ENCODE results near the gene GALNT14.

The GALNT14 gene

GRCh38 chr2:31011587-31011986, 126.7 kb downstream of the GALNT14 start:
- DNase-seq (ENCODE audit: low read depth in 3 of 3) = no peak

- DNase-seq (ENCODE audit: low read depth in 3 of 3) = no peak
These were observed 129.6 kb downstream of the GALNT14 start for GRCh38 chr2:31008561-31009114.

GRCh38 chr2:31004257-31004656, 134.0 kb downstream of the GALNT14 start:
- no peak for DNase-seq (ENCODE audit: low read depth in 3 of 3)

DNA sequence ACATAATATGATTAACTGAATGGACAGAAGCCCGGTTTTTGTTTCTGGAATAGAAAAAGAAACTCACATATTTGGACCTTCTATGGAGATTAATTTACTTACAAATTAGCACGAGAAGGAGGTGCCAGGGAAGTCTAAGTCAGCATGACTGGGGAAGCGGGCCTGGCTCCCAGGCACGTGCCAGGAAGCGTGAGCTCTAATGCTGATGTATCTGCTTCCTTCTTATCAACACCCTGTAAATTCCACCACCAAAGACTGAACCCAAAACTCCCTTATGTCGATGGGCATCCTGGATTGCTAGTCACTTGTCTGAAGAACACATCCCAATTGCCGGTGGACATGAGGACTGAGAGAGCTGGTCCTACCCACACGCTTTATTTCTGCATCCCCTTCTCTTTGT, 134.5 kb downstream of the GALNT14 start:
- DNase-seq (ENCODE audit: low read depth in 3 of 3) = no peak

- DNase-seq (ENCODE audit: low read depth in 3 of 3) = no peak
These were observed 135.6 kb downstream of the GALNT14 start for GRCh38 chr2:31002537-31003150.

GRCh38 chr2:31000970-31001369, 137.3 kb downstream of the GALNT14 start:
- no peak for DNase-seq (ENCODE audit: low read depth in 3 of 3)

DNA sequence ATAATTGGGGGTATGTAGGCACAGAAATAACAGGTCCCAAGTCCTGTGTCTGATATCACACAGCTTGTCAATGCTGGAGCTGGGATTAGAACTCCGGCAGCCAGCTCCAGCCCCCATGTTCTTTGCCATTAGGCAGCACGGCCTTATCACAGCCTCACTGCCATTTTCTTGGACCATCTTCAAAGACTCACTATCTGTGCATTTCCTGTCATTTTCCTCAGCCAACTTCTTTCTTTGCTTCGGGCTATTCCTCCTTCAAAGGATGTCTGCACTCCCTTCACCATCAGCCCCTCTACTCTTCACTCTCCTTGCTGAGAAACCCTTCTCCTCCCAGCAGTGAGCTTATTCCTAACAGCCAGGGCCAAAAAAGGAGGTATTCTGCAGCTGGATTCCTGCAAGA, 139.6 kb downstream of the GALNT14 start:
- no peak for DNase-seq (ENCODE audit: low read depth in 3 of 3)

- DNase-seq (ENCODE audit: low read depth in 3 of 3) = no peak
These were observed 140.3 kb downstream of the GALNT14 start for GRCh38 chr2:30997979-30998378.

DNA sequence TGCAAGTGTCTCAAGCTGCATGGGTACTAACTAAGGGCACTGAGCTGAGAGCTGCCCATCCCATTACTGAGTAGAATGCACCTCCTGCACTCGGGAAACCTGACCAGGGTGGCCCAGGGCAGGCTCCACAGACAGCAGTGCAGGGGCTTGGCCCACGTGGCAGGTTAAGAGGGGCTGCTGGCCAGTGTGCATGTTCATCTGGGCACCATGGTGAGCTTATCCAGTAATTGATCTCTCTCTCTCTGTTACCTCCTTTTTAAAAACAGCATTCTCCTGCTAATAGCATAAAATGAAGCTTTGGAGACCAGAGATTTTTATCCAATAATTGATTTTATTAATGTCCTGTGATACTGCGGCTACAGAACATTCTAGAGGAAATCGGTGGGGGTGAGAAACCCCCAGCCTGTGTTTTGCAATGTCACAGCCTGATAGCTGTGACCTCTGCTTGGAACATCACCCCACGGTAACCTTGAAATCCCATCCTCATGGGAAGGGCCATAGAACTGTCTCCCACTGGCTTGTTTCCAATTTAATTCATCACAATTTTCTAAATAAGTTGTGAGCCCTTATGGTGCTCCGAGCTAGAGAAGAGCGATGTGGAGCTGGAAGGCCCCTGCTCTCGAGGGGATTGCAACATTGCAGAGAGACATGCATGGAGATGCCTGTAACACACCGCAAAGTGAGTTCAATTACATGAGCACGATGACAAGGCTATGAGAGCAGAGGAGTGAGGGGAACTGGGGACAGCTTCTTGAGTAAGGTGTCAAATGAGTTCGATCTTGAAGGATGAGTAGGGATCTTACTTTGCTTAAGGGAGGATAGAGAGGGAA, 143.8 kb downstream of the GALNT14 start:
- DNase-seq (ENCODE audit: low read depth in 3 of 3) = no peak

DNA sequence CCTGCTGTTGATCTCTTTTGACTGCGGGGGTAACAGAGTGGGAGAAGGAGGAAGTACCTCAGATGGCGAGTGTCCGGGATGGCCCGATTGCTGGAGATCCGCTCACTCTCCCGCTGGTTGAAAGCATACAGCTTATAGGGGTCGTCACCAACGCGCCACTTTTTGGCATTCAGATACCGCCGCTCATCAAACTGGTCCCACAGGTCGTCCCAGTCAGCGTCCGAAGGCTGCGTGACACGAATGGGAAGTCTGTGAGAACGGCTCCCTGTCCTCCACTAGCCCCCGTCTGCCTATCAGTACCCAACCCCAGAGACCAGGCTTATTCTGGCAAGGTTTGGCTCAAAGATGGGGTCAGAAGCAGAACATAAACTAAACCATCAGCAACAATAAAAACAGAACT, 145.5 kb downstream of the GALNT14 start:
- no peak for DNase-seq (ENCODE audit: low read depth in 3 of 3)

- no peak for DNase-seq (ENCODE audit: low read depth in 3 of 3)
These were observed 147.6 kb downstream of the GALNT14 start for GRCh38 chr2:30990671-30991070.

- no peak for DNase-seq (ENCODE audit: low read depth in 3 of 3)
These were observed 148.1 kb downstream of the GALNT14 start for GRCh38 chr2:30990176-30990575.

- DNase-seq (ENCODE audit: low read depth in 3 of 3) = no peak
These were observed 148.5 kb downstream of the GALNT14 start for GRCh38 chr2:30989746-30990145.

- DNase-seq (ENCODE audit: low read depth in 3 of 3) = no peak
These were observed 150.7 kb downstream of the GALNT14 start for GRCh38 chr2:30987566-30987965.

GRCh38 chr2:30986231-30986580, 152.0 kb downstream of the GALNT14 start:
- DNase-seq (ENCODE audit: low read depth in 3 of 3) = no peak

DNA sequence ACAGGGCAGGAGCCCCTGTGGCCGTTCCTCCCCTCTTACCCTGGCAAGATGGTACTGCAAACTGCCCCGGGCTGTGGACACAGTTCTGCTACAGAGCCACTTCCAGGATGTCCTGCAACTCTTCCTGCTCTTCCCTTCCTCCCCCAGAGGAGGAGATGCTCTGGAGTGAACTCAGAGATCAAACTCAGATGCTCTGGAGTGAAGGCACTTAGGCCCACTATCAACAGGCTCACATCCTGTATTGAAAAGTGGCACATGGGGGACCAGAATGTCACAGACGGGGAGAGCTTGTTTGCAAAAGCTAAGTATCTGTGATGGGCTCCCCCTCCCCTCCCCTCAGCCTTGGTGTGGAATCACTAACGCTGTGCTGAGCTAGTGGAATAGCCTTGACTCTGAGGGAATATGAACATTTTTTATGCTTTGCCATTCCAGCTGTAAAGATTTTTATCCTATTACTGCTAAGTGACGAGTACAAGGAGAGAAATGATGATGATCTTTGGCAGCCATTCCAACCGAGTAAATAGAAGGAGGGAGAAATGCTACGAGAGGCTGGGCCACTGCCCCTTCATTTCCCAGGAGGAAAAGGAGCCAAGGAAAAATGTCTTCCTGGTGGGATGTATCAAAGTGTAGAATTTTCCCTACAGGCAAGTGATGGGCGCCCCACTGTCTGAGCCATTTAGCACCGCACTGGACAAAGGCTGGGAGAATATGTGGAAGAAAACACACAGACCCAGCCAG, 152.6 kb downstream of the GALNT14 start:
- no peak for DNase-seq (ENCODE audit: low read depth in 3 of 3)

DNA sequence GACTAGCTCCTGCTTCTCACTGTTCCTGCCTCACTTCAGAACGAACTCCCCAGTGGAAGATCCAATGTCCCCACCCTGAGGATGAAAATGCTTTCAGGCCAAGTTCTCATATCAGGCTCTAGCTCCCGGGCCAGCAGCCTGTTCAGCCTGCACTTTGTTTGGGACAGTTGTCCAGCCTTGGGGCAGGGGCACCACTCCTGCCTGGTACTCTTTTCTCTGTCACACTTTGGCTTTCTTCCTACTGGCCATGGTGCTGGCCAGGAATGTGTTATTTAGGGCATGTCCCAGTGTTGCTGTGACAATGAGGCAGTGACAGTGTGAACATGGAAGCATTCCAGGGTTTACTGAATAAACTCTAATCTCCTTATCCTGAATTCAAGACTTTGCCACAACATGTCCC, 154.1 kb downstream of the GALNT14 start:
- no peak for DNase-seq (ENCODE audit: low read depth in 3 of 3)

DNA sequence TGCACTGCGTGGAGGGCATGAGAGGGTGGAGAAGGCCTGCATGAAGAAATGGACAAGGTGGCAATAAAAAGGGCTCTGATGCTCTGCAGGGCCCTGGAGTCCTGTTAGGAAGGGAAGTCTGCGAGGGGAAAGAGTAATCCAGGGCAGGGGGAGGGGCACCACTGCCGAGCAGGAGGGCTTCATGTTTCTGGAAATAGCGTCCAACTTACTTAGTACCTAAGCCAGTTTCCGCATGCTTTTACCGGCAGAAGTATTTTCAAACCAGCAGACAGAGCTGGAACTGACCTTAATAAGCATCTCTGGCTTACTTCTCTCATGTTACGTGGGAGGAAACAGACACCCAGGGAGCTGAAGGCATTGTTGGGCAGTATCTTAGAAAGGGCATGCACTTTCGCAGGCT, 156.7 kb downstream of the GALNT14 start:
- DNase-seq (ENCODE audit: low read depth in 3 of 3) = no peak

GRCh38 chr2:30981096-30981495, 157.1 kb downstream of the GALNT14 start:
- no peak for DNase-seq (ENCODE audit: low read depth in 3 of 3)

DNA sequence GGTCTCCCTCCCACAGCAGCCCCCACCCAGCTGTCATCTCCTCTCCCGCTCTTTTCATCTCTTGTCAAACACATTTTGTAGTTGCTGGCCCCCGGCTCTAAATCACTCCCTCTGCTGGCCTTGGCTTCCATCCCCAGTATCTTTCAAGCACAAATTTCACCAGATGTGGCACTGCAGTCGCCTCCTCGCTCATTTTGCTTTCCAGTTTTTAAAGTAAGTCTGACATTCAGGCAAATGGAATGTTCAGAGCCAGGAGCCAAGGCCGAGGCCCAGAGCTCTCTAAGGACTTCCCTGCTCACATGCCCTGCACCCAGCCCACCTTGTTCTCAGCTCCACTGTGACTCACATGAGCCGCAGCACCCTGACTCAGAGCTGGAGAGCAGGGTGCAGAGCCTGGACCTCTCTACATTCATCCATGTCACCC, 158.4 kb downstream of the GALNT14 start:
- no peak for DNase-seq (ENCODE audit: low read depth in 3 of 3)

- DNase-seq (ENCODE audit: low read depth in 3 of 3) = no peak
These were observed 159.4 kb downstream of the GALNT14 start for GRCh38 chr2:30978854-30979253.

DNA sequence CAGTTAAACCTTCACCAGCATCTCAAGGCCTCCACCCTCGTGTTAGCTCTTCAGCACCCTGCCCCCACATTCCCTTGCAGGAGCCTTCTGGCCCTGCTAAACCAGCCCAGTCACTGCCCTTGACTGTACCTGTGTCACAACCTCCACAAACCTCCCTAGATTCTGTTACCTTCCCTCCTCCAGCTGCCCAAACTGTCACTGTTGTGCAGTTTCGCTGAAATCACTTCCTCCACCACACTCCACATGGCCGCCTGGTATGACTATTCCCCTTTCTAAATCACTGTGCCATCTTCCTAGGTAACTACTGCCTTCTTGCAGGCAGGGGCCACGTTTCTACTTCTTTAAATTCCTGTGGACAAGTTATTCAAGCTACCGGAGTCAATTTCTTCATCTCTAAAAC, 160.2 kb downstream of the GALNT14 start:
- DNase-seq (ENCODE audit: low read depth in 3 of 3) = no peak

GRCh38 chr2:30975156-30975555, 163.1 kb downstream of the GALNT14 start:
- DNase-seq (ENCODE audit: low read depth in 3 of 3) = no peak
